HEK293T (cell line): ENCODE results near the gene MICAL2.

Experiments
- CTCF ChIA-PET: fragments of 350-600 bp; formaldehyde crosslinking; extraction: SDS; loops from one replicate; lab custom pipeline; 2021; ENCODE audit warnings: antibody characterized with exemption, inconsistent platforms; lab: Yijun Ruan, JAX
- POLR2A ChIA-PET: fragments of 350-600 bp; formaldehyde crosslinking; extraction: SDS; loops from one replicate; lab custom pipeline; 2020; ENCODE audit warnings: antibody characterized with exemption, inconsistent platforms; lab: Yijun Ruan, JAX
- DNase-seq: peaks from one replicate; pipeline ENCODE4 v3.0.0; 2012; ENCODE audit warnings: mixed read lengths; ENCODE audit errors: extremely low spot score
- ARNT ChIP-seq: fragments of 450-650 bp; IDR thresholded peaks from 2 replicates; pipeline ENCODE4 v1.6.1; 2017; ENCODE audit warnings: mild to moderate bottlenecking
- BHLHE40 ChIP-seq: fragments of 450-650 bp; IDR thresholded peaks from 2 replicates; pipeline ENCODE4 v1.6.1; 2016; ENCODE audit warnings: mild to moderate bottlenecking, moderate library complexity, borderline replicate concordance
- CTBP1 ChIP-seq: fragments of 450-650 bp; IDR thresholded peaks from 2 replicates; pipeline ENCODE4 v1.6.1; 2016; ENCODE audit warnings: borderline replicate concordance
- ELF4 ChIP-seq: fragments of 450-650 bp; IDR thresholded peaks from 2 replicates; pipeline ENCODE4 v1.6.1; 2017; ENCODE audit warnings: antibody characterized with exemption
- FOXA1 ChIP-seq: fragments of 450-650 bp; IDR thresholded peaks from 2 replicates; pipeline ENCODE4 v1.6.1; 2016; ENCODE audit warnings: mild to moderate bottlenecking
- FOXK2 ChIP-seq: fragments of 450-650 bp; IDR thresholded peaks from 2 replicates; pipeline ENCODE4 v1.6.1; 2016; ENCODE audit warnings: mild to moderate bottlenecking
- FOXM1 ChIP-seq: fragments of 450-650 bp; IDR thresholded peaks from 2 replicates; pipeline ENCODE4 v1.6.1; 2017; ENCODE audit warnings: mild to moderate bottlenecking, borderline replicate concordance
- HDGF ChIP-seq: fragments of 450-650 bp; IDR thresholded peaks from 2 replicates; pipeline ENCODE4 v1.6.1; 2017; ENCODE audit warnings: antibody characterized with exemption, borderline replicate concordance
- L3MBTL2 ChIP-seq: fragments of 450-650 bp; conservative IDR thresholded peaks from 2 replicates; pipeline ENCODE4 v1.6.1; 2016; ENCODE audit warnings: mild to moderate bottlenecking
- LEF1 ChIP-seq: fragments of 450-650 bp; IDR thresholded peaks from 2 replicates; pipeline ENCODE4 v1.6.1; 2017; ENCODE audit warnings: mild to moderate bottlenecking, borderline replicate concordance
- NFRKB ChIP-seq: fragments of 450-650 bp; IDR thresholded peaks from 2 replicates; pipeline ENCODE4 v1.6.1; 2016; ENCODE audit warnings: mild to moderate bottlenecking, moderate library complexity
- SP1 ChIP-seq: fragments of 450-650 bp; IDR thresholded peaks from 2 replicates; pipeline ENCODE4 v1.6.1; 2017
- SUZ12 ChIP-seq: fragments of 450-650 bp; IDR thresholded peaks from 2 replicates; pipeline ENCODE4 v1.6.1; 2016; ENCODE audit warnings: mild to moderate bottlenecking
- TARDBP ChIP-seq: fragments of 450-650 bp; IDR thresholded peaks from 2 replicates; pipeline ENCODE4 v1.6.1; 2016
- ZNF384 ChIP-seq: fragments of 450-650 bp; IDR thresholded peaks from 2 replicates; pipeline ENCODE4 v1.6.1; 2016
- TF ChIP-seq, protein P1 (sequence below): fragments of 450-650 bp; IDR thresholded peaks from 2 replicates; pipeline ENCODE4 v1.6.1; 2016

The MICAL2 gene

DNA sequence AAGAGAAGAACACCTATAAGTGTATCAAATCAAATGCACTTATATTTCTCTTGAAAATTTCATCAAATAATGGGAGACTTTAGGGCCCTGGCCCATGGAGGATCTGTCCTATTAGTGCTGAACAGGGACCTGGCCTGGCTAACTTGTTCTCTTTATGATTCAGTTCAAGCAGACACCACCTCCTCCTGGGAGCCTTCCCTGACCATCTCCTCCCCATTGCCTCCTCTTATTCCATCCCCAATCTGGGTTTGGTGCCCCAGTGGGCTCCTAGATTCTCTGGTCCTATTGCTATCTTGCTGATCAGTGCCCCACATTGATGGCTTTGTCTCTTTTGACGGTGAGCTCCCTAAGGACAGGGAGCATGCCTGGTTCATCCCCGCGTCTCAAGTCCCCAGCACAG is 60.1 kb downstream of the MICAL2 start:
- no peak for TF ChIP-seq CTBP1
- no peak for TF ChIP-seq NFRKB
- TF ChIP-seq FOXM1: no peak
- no peak for TF ChIP-seq LEF1
- no peak for DNase-seq
- CTCF ChIA-PET: no interaction called here
- POLR2A ChIA-PET: no interaction called here

DNA sequence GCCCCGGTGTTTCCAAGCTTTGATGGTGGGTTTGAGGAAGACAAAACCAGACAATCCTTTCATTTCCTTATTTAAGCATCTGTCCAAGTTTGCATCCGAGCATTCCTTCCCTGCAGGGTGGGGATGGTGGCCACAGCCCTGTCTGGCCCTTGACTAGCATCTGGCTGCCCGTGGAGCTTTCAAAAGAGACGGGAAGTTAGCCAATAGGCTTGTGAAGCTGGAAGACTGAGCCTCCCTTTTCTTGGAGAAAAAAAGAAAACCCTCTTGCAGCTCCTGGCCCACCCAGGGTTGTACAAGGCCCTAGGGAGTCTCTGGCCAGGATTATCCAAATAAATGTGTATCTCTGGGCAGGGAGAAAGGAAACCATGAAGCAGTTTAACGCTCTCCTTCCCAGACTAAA is 60.6 kb downstream of the MICAL2 start:
- no peak for TF ChIP-seq TARDBP
- TF ChIP-seq L3MBTL2: no peak
- no peak for TF ChIP-seq HDGF
- no peak for TF ChIP-seq FOXA1
- TF ChIP-seq, protein P1, sequence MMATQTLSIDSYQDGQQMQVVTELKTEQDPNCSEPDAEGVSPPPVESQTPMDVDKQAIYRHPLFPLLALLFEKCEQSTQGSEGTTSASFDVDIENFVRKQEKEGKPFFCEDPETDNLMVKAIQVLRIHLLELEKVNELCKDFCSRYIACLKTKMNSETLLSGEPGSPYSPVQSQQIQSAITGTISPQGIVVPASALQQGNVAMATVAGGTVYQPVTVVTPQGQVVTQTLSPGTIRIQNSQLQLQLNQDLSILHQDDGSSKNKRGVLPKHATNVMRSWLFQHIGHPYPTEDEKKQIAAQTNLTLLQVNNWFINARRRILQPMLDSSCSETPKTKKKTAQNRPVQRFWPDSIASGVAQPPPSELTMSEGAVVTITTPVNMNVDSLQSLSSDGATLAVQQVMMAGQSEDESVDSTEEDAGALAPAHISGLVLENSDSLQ: no peak
- TF ChIP-seq SUZ12: no peak
- TF ChIP-seq SP1: no peak
- no peak for TF ChIP-seq FOXM1
- no peak for TF ChIP-seq LEF1
- no peak for TF ChIP-seq BHLHE40
- TF ChIP-seq ZNF384: no peak
- TF ChIP-seq CTBP1: no peak
- TF ChIP-seq ELF4: no peak
- CTCF ChIA-PET: no interaction called here
- POLR2A ChIA-PET: no interaction called here
- DNase-seq: no peak

DNA sequence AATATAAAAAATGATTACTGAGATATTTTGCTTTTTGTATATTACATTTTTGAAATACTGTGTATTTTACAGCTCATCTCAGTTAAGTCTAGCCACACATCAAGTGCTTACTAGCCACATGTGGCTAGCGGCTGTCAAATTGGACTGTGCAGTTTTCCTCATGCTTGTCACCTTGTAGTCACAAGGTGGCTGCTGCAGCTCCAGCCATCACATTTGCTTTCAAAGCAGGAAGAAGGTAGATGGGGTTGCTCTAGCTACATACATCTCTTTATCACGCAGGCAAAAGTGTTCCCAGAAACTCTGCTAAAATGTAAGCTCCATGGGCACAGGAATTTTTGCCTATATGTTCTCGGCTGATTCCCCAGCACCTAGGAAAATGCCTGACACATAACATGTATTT is 61.5 kb downstream of the MICAL2 start:
- CTCF ChIA-PET: no interaction called here
- TF ChIP-seq HDGF (no peak), ELF4 (no peak), FOXK2 (no peak), CTBP1 (no peak), TARDBP (no peak), SP1 (no peak), ARNT (no peak), NFRKB (no peak), FOXM1 (no peak), BHLHE40 (no peak), L3MBTL2 (no peak)
- TF ChIP-seq, protein P1: no peak
- no peak for DNase-seq
- POLR2A ChIA-PET: no interaction called here

DNA sequence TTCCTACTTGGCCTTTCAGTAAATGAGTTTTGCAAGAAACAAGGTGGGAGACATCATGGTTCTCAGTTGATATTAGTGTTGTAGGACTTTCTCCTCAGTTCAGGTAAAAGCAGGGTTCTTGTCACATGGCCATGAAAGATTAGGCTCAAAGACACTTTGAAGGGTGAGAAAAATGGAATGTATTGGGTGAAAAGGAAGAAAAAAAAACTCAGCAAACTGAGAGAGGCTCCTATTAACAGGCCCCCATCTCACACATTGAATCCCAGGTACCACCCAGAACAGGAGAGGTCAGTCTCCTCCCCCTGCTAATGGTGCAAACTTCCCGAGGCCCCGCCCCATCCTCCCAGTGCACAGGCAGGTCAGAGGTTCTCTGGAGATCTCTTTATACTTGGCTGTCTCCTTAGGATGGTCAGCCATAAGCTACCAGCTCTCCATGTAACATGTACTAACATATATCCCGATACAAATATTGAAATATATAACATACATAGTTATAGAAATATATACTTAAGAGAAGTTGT is 62.2 kb downstream of the MICAL2 start:
- TF ChIP-seq ARNT (no peak), SP1 (no peak), NFRKB (no peak), ZNF384 (no peak), FOXK2 (no peak), FOXA1 (no peak), HDGF (no peak), CTBP1 (no peak), FOXM1 (no peak)
- TF ChIP-seq, protein P1: no peak
- POLR2A ChIA-PET: interaction anchor here (0.6 kb wide), 1 partner anchor 9 kb away, joined by 3 read pairs; no protein-coding TSS in a partner anchor
- CTCF ChIA-PET: no interaction called here
- DNase-seq: no peak

DNA sequence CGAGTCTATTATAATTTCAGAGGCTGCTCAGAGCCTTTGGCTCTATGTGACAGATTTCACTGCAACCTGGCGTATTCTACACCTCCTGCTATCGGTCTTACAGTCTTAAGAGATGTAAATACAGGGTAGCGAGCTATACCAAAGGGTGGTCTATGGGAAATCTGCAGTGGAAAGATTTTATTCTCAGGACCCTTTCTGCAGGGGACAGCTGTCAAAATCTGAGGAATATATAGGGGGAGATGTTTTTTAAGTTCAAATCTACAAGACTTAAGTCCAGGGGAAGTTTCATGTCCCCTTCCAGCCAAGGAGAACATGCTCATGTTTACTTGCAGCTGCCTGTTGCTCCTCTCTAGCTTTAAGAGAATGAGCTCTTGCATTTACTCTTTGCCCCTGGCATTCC is 62.7 kb downstream of the MICAL2 start:
- DNase-seq: no peak
- TF ChIP-seq HDGF (no peak), ELF4 (no peak), CTBP1 (no peak), TARDBP (no peak), SUZ12 (no peak), FOXK2 (no peak), FOXM1 (no peak)
- TF ChIP-seq, protein P1: no peak
- CTCF ChIA-PET: interaction anchor here (0.8 kb wide), 1 partner anchor 68 kb away, joined by 4 read pairs; no protein-coding TSS in a partner anchor
- POLR2A ChIA-PET: interaction anchor here (0.6 kb wide), 1 partner anchor 9 kb away, joined by 3 read pairs; no protein-coding TSS in a partner anchor

DNA sequence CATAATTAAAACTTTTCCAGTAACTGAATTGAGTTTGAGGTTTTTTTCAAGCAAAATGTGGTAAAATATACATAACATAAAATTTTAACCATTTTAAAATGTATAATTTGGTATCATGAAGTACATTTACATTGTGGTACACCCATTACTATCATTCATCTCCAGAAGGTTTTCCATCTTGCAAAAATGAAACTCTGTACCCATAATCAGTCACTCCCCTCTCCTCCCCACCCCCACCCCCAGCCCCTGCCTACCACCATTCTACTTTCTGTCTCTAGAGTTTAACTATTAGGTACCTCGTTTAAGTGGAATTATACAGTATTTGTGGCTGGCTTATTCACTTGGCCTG is 63.7 kb downstream of the MICAL2 start:
- CTCF ChIA-PET: no interaction called here
- no peak for DNase-seq
- POLR2A ChIA-PET: no interaction called here
- TF ChIP-seq L3MBTL2 (no peak), ZNF384 (no peak), FOXK2 (no peak), CTBP1 (no peak), TARDBP (no peak), FOXA1 (no peak), LEF1 (no peak), SP1 (no peak), FOXM1 (no peak), HDGF (no peak), SUZ12 (no peak)
- TF ChIP-seq, protein P1: no peak
